ENCODE results near the gene ENAM.

DNA sequence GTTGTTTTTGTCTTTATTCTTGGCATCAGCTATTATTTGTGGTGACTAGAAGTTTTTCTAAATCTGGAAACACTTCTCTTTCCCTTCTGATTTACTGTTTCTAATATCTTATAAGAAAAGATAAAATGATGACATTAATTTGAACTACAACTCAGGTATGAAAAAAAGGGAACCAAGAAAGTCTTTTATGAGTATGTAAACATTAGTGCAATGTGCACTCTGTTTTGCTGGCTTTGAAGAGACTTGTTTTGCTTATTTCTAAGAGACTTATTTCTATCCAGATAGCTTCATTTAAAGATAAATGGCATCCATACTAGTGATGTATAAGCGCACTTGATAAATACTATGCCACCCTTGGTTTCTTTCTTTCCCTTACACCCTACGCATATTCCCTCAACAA is 46.6 kb upstream of the ENAM start:
- TF ChIP-seq, protein P1, sequence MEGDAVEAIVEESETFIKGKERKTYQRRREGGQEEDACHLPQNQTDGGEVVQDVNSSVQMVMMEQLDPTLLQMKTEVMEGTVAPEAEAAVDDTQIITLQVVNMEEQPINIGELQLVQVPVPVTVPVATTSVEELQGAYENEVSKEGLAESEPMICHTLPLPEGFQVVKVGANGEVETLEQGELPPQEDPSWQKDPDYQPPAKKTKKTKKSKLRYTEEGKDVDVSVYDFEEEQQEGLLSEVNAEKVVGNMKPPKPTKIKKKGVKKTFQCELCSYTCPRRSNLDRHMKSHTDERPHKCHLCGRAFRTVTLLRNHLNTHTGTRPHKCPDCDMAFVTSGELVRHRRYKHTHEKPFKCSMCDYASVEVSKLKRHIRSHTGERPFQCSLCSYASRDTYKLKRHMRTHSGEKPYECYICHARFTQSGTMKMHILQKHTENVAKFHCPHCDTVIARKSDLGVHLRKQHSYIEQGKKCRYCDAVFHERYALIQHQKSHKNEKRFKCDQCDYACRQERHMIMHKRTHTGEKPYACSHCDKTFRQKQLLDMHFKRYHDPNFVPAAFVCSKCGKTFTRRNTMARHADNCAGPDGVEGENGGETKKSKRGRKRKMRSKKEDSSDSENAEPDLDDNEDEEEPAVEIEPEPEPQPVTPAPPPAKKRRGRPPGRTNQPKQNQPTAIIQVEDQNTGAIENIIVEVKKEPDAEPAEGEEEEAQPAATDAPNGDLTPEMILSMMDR (IDR thresholded peaks at IDR 0.05), result no peak
- TF ChIP-seq POLR2A (IDR thresholded peaks at IDR 0.05), result no peak

Measured in right lobe of liver (tissue), 4 donors.